Daoy (cell line): Measurements from ENCODE around the gene SGMS1. TPM values are rescaled to one million over a fixed set of nuclear protein-coding genes. Genes with fewer than 3 reads are reported as not detected.
A peak's percentile ranks its signal among the peaks of the same experiment; 100 is the strongest.
"Not testable (repeated sequence)": the region's sequence is repeated elsewhere in the genome, so short reads cannot be mapped to it uniquely, and the experiment has no call there.

Source experiments
- DNase-seq: peaks from one replicate; pipeline ENCODE4 v3.0.0-alpha.2; 2015; ENCODE audit warnings: low read depth
- total RNA-seq: library from RNA; depleted of rRNA; stranded (reverse); fragments of >200 nt; shearing (Covaris generic); gene quantifications from 2 replicates; pipeline ENCODE4 v1.2.3, GENCODE V29; 2014

The SGMS1 gene
- total RNA-seq, 1 experiment from 2014 or later = 13.5 TPM

- peak; percentile 16 for DNase-seq
These were observed 152.8 kb downstream of the SGMS1 start for GRCh38 chr10:50470798-50471582.

DNA sequence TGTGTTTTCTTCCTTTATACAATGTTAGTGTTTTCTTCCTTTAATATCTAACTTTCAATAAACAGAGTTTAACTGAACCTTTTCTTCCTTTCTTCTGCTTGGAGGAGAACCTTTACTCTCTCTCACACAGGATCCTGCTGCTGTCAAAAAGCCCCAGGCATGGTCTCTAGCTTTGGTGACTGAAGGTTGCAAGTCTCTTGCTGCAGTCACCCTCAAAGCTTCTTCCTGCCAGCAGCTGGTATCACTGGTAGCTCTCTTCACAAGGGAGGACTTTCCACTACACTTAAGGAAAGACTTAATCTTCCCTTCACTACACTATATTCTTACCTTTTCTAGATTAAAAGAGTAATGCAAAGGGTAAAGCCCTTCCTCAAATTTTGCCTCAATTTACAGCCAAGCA, 153.4 kb downstream of the SGMS1 start:
- DNase-seq = no peak

GRCh38 chr10:50469778-50470193, 154.0 kb downstream of the SGMS1 start:
- DNase-seq = no peak

- DNase-seq = no peak
These were observed 154.5 kb downstream of the SGMS1 start for GRCh38 chr10:50469288-50469687.

DNA sequence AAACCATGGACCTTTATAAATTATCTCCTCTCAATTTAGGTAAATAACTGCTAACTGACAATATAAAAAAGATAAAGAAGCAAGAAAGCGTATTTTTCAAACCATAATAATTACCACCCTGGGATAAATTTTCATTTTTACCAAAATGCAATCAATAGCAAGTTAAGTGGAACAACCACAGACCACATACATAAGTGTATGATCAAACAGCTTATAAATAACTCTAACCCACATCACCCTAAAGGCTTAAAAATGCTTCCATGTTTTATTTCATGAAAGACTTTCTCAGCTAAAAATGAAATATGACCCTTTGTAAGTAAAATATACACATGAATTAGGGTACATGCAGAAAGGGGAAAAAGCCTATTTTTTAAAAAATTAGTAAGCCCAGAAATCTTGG, 156.5 kb downstream of the SGMS1 start:
- DNase-seq = no peak

DNA sequence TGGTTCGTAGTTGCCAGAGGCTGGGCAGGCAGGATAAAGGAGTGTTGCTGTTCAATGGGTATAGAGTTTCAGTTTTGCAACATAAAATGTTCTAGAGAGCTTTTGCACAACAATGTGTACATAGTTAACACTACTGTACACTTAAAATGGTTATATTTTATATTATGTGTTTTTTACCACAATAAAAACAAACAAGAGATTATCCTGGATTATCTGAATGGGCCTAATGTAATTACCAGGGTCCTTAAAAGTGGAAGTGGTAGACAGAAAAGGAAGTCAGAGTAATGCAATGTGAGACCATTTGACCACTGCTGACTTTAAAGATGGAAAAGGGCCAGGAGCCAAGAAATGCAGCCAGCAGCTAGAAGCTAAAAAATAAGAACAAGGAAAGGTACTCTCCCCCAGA, 159.7 kb downstream of the SGMS1 start:
- peak; percentile 4 for DNase-seq

DNA sequence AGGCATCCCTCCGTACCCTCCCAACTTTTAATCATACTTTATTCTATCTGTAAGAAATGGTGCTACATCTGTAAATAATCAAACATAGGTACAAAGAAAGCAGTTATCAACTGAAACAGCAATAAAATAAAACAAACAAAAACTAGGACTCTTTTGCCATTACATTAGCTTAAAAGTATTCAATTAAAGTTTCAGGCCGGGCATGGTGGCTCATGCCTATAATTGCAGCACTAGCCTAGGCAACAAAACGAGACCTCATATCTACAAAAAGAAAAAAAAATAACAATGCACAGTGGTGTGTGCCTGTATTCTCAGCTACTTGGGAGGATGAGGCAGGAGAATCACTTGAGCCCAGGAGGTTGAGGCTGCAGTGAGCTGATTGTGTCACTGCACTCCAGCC, 161.9 kb downstream of the SGMS1 start:
- no peak for DNase-seq

DNA sequence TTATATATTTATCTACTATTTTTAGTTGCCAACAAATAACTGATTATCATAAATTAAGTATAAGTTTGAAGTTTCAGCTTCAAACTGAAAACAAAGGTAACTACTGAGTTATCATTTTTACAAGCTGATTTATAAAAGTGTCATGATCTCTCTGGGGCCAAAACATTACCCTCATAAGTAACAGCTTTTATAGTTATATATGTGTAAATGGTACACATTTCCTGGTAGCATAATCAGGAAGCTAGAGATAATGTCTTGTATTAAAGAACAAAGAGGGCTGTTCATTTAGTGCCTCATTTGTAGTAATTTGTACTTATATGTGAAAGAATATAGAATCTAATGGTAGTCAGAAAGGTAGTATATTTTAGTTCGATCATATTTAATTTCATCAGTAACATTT, 162.6 kb downstream of the SGMS1 start:
- DNase-seq = no peak

DNA sequence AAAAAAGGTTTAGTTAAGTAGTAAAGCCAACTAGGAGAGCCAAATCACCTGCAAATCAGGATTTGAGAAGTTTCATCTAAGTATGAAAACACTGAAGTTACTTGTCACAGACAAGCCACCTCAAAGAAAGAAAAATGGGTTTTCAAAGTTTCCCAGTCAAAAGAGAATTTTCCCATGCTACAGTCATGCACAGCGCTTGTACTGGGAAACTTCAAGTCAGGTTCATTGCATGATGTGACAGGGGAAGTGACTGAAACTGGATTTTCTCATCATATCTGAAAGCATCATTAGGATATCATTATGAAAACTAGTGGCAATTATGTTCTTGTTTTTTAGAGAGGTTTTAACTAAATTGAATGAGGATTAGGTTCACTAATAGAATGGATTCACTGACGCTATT, 167.0 kb downstream of the SGMS1 start:
- DNase-seq = no peak

DNA sequence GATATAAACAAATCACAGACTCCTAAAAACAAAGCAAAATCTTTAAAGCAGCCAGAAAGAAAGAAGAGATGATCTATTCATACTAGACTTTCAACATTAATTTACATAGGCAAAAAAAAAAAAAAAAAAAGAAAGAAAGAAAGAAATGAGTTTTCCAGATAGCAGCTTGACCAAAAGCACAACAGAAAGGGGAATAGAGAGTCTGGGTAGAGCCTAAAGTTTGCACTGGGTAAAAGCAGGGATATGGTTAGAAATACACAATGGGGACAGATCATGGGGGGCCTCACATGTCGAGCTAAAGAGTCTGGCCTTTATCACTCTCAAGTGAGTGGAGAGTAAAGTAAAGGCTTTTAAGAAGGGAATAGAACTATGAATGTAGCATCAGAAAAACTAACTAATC, 169.8 kb downstream of the SGMS1 start:
- DNase-seq = no peak

- no peak for DNase-seq
These were observed 171.2 kb downstream of the SGMS1 start for GRCh38 chr10:50452603-50453002.

- DNase-seq = no peak
These were observed 176.1 kb downstream of the SGMS1 start for GRCh38 chr10:50447691-50448090.

- not testable (repeated sequence) for DNase-seq
These were observed 178.0 kb downstream of the SGMS1 start for GRCh38 chr10:50445777-50446176.

DNA sequence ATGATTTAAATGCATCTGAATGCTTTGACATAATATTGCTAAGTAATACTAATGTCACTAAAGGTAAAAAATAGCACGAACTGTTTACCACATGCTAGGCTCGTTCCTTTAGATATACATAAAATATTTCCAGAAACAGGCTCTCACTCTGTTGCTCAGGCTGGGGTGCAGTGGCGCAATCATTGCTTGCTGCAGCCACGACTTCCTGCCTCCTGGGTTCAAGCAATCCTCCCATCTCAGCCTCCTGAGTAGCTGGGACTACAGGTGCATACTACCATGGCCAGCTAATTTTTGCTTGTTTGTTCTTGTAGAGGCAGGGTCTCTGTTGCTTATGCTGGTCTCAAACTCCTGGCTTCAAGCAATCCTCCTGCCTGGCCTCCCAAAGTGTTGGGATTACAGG, 183.3 kb downstream of the SGMS1 start:
- DNase-seq = no peak

DNA sequence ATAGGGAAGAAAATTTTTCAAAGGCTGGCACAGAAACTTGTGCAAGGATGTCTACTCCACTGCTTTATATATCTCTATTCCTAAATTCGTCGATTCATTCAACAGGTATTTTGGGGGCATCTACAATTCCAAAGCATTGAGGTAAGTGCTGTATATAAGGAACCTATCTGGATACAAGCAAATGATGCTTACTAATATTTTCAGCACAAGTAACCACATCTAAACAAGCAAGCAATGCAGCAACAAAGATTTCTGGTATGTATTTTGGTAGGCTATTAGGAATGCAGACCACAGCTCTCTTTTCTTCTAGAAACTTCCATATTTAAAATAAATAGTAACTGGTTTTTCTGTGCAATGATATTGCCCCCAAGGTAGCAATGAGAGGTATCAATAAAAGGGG, 183.9 kb downstream of the SGMS1 start:
- no peak for DNase-seq

GRCh38 chr10:50439187-50439586, 184.6 kb downstream of the SGMS1 start:
- DNase-seq = no peak

DNA sequence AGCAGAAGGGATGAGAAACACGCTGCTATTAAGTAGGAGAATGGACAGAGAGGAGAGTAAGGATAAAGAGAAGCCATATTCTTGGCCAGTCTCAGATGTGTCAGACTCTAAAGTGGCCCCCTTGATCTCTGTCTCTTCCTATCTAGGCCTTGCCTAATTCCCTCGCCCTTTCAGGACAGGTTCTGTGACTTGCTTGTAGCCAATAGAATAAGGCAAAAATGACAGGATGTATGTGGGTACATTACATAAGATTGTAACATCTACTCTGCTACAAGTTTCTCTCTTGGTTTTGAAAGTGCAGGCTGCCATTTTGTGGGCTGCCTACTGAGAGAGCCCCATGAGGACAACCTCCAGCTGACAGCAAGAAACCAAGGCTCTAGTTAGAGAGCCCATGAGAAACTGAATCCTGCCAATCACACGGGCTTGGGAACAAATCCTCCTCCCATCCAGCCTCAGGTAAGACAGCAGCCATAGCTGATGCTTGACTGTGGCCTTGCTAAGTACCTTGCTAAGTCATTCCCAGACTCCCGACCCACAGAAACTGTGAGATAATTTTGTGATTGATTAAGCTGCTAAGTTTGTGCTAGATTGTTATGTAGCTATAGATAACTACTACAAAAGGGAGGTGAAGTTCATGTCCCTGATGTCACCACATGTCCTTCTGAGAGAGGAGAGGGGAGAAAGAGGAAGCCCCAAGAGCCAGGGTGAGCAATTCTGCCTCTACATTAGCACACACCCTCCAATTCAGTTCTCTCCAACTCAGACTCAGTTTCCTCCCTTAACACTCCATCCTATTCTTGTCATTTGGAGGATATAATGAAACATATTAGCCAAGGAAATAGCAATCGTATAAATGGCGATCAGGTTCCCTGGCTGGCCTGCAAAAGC, 185.5 kb downstream of the SGMS1 start:
- no peak for DNase-seq

GRCh38 chr10:50437248-50437647, 186.5 kb downstream of the SGMS1 start:
- no peak for DNase-seq

GRCh38 chr10:50436805-50437204, 187.0 kb downstream of the SGMS1 start:
- no peak for DNase-seq

GRCh38 chr10:50432211-50433009, 191.3 kb downstream of the SGMS1 start:
- DNase-seq = no peak

- DNase-seq = peak; percentile 13
These were observed 192.0 kb downstream of the SGMS1 start for GRCh38 chr10:50431791-50432190.

DNA sequence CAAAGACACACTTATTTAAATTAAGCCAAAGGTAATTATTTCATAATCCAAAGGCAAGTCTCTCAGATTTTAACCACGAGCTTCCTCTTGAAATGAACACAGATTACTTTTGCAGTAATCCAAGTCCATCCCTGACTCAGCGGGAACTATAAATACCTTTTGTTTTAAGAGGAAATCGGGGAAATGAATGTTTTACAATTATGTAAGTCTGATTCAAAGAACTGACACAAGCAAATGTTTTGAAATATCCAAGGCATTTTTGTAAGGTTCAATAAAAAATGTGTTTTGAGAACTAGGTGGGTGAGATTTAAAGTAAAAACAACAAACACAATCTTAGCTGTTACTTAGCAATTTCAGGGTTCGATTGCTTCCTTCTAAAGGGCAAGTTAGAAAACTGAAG, 192.6 kb downstream of the SGMS1 start:
- DNase-seq = no peak
